Sigmoid colon (tissue), 4 donors: ENCODE measurements around the gene PAFAH1B2.

Source experiments
- EP300 ChIP-seq, 4 donors: sonication (generic); formaldehyde crosslinking; IDR thresholded peaks; one replicate each; pipeline ENCODE4 v1.6.1; 2017; ENCODE audit warnings: antibody characterized with exemption in 4 of 4
- TF ChIP-seq, protein P1 (sequence below), 4 experiments: fragments of 450-650 bp in 3 of 4; fragments of 200-600 bp in 1 of 4; IDR thresholded peaks; one replicate each; pipeline ENCODE4 v1.5.1; 2016 to 2019; ENCODE audit warnings: antibody characterized with exemption in 4 of 4, mild to moderate bottlenecking in 3 of 4, moderate library complexity in 2 of 4

DNA sequence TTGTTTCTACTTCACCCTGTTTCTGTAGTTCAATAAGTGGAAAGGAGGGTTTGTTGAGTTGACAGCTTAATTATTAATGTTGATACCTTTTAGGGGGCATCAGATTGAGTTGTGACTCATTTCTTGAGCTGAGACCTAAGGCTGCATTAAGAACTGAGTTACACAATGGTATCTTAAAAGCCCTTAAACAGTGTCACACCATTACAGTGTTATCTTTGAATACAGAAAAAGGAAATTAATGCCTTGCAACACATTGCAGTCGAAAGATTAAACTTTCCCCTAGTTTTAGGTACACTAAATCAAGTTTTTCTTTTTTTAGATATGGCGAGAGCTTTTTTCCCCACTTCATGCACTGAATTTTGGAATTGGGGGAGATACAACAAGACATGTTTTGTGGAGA is 16.7 kb downstream of the PAFAH1B2 start:
- TF ChIP-seq, protein P1, sequence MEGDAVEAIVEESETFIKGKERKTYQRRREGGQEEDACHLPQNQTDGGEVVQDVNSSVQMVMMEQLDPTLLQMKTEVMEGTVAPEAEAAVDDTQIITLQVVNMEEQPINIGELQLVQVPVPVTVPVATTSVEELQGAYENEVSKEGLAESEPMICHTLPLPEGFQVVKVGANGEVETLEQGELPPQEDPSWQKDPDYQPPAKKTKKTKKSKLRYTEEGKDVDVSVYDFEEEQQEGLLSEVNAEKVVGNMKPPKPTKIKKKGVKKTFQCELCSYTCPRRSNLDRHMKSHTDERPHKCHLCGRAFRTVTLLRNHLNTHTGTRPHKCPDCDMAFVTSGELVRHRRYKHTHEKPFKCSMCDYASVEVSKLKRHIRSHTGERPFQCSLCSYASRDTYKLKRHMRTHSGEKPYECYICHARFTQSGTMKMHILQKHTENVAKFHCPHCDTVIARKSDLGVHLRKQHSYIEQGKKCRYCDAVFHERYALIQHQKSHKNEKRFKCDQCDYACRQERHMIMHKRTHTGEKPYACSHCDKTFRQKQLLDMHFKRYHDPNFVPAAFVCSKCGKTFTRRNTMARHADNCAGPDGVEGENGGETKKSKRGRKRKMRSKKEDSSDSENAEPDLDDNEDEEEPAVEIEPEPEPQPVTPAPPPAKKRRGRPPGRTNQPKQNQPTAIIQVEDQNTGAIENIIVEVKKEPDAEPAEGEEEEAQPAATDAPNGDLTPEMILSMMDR (IDR thresholded peaks at IDR 0.05) = no peak
- no peak for TF ChIP-seq EP300 (IDR thresholded peaks at IDR 0.05)
